A673 (cell line): ENCODE data around the gene SOX4. TPM values are rescaled to one million over a fixed set of nuclear protein-coding genes. Genes with fewer than 3 reads are reported as not detected.

Experiments used
- BruUV-seq: library from RNA; stranded (reverse); fragments of 400-500 nt; replicated peaks from 2 replicates; lab custom pipeline; 2021; lab: Mats Ljungman, UMichigan
- CTCF ChIA-PET: fragments of 300-600 bp; sonication (Branson Sonifier 250); formaldehyde crosslinking; loops from one replicate; lab custom pipeline; 2022; ENCODE audit warnings: antibody characterized with exemption; lab: Charles Lee
- POLR2A ChIA-PET: fragments of 300-600 bp; sonication (Branson Sonifier 250); formaldehyde crosslinking; loops from one replicate; lab custom pipeline; 2022; ENCODE audit warnings: antibody characterized with exemption; ENCODE audit not compliant: low non-redundant PET; lab: Charles Lee
- DNase-seq: peaks from one replicate; pipeline ENCODE4 v3.0.0-alpha.2; 2015; ENCODE audit warnings: low spot score
- H3K27ac ChIP-seq: fragments of 200-600 bp; sonication (generic); 2 replicates; pipeline ENCODE4 v1.5.1; 2016; ENCODE audit warnings: mixed run types, low read depth, mild to moderate bottlenecking, mixed read lengths, antibody characterized with exemption, low read length; ENCODE audit not compliant: poor library complexity, severe bottlenecking
- H3K27me3 ChIP-seq: fragments of 200-600 bp; sonication (generic); replicated peaks from 2 replicates; pipeline ENCODE4 v1.6.1; 2017; ENCODE audit warnings: mixed run types, low read depth, mild to moderate bottlenecking, mixed read lengths, antibody characterized with exemption, low read length; ENCODE audit not compliant: insufficient read depth, poor library complexity
- H3K36me3 ChIP-seq: fragments of 200-600 bp; sonication (generic); 2 replicates; pipeline ENCODE4 v1.6.1; 2016; ENCODE audit warnings: mixed run types, mild to moderate bottlenecking, mixed read lengths, antibody characterized with exemption, low read length; ENCODE audit not compliant: insufficient read depth, poor library complexity, severe bottlenecking
- H3K4me1 ChIP-seq: fragments of 200-600 bp; sonication (generic); 2 replicates; pipeline ENCODE4 v1.6.1; 2017; ENCODE audit warnings: mixed run types, mild to moderate bottlenecking, mixed read lengths, antibody characterized with exemption, low read length; ENCODE audit not compliant: insufficient read depth, poor library complexity, severe bottlenecking
- H3K4me3 ChIP-seq: fragments of 200-600 bp; sonication (generic); 2 replicates; pipeline ENCODE4 v1.5.1; 2016; ENCODE audit warnings: low read depth, mixed run types, mild to moderate bottlenecking, mixed read lengths, low read length; ENCODE audit not compliant: poor library complexity, severe bottlenecking
- H3K9me3 ChIP-seq: fragments of 200-600 bp; sonication (generic); 2 replicates; pipeline ENCODE4 v1.6.1; 2016; ENCODE audit warnings: mixed run types, low read depth, mild to moderate bottlenecking, mixed read lengths, antibody characterized with exemption, low read length; ENCODE audit not compliant: poor library complexity, severe bottlenecking
- CTCF ChIP-seq: fragments of 300-800, 200-600 bp; sonication (generic); conservative IDR thresholded peaks from 2 replicates; pipeline ENCODE4 v1.5.1; 2017; ENCODE audit warnings: low read depth, mild to moderate bottlenecking, antibody characterized with exemption, low read length, moderate library complexity, mixed read lengths
- EZH2 ChIP-seq: fragments of 200-600 bp; sonication (generic); IDR thresholded peaks from 2 replicates; pipeline ENCODE4 v1.6.1; 2017; ENCODE audit warnings: borderline replicate concordance, low read depth, mild to moderate bottlenecking, mixed read lengths, antibody characterized with exemption, low read length; ENCODE audit not compliant: poor library complexity, severe bottlenecking
- intact Hi-C: fragments of 100-400 bp; cut with micrococcal nuclease; formaldehyde crosslinking; loops from one replicate; pipeline ENCODE4 v1.10.0; 2022; ENCODE audit not compliant: unreplicated experiment
- total RNA-seq: library from RNA; stranded (reverse); gene quantifications from 2 replicates; pipeline ENCODE4 v1.2.3, GENCODE V29; 2021

Gene SOX4
- total RNA-seq, 1 experiment from 2014 or later = 59.4 TPM

- peaks cover 28% of the 10 kb centered on the region for H3K36me3 ChIP-seq
- CTCF ChIA-PET = no interaction called here
- no peaks in the 10 kb centered on the region for H3K27me3 ChIP-seq
- no peak overlapping the region for H3K27ac ChIP-seq
- POLR2A ChIA-PET = no interaction called here
- H3K9me3 ChIP-seq = no peaks in the 10 kb centered on the region
- DNase-seq = no peak
- intact Hi-C loops = loop anchor here (2.0 to 5.0 kb wide), 2 partner anchors 144 to 337 kb away; no protein-coding TSS in a partner anchor
- TF ChIP-seq EZH2 (no peak), CTCF (no peak)
- BruUV-seq = no TSS peak
- H3K4me1 ChIP-seq = peaks cover 20% of the 10 kb centered on the region
- H3K4me3 ChIP-seq = peak overlapping the region; percentile 86
Observed at GRCh38 chr6:21597801-21598673, 4.5 kb downstream of the SOX4 start.

GRCh38 chr6:21598674-21599023 lies 5.1 kb downstream of the SOX4 start:
- CTCF ChIA-PET = no interaction called here
- Histone ChIP-seq H3K27me3 (no peaks in the 10 kb centered on the region), H3K9me3 (no peaks in the 10 kb centered on the region), H3K36me3 (peaks cover 28% of the 10 kb centered on the region), H3K4me1 (peaks cover 26% of the 10 kb centered on the region), H3K27ac (no peak overlapping the region), H3K4me3 (peak overlapping the region; percentile 86)
- POLR2A ChIA-PET = no interaction called here
- TF ChIP-seq EZH2 = no peak
- TF ChIP-seq CTCF = no peak
- intact Hi-C loops = loop anchor here (5.0 kb wide), 1 partner anchor 144 kb away; no protein-coding TSS in a partner anchor
- no peak for DNase-seq
- no TSS peak for BruUV-seq

- H3K9me3 ChIP-seq = no peaks in the 10 kb centered on the region
- no peak for TF ChIP-seq EZH2
- TF ChIP-seq CTCF = no peak
- H3K4me1 ChIP-seq = peaks cover 28% of the 10 kb centered on the region
- CTCF ChIA-PET = no interaction called here
- intact Hi-C loops = loop anchor here (5.0 kb wide), 1 partner anchor 143 kb away; no protein-coding TSS in a partner anchor
- BruUV-seq = no TSS peak
- H3K36me3 ChIP-seq = peaks cover 28% of the 10 kb centered on the region
- H3K27ac ChIP-seq = no peak overlapping the region
- no peak overlapping the region for H3K4me3 ChIP-seq
- POLR2A ChIA-PET = no interaction called here
- no peaks in the 10 kb centered on the region for H3K27me3 ChIP-seq
- DNase-seq = no peak
Observed at GRCh38 chr6:21599051-21599696, 5.6 kb downstream of the SOX4 start.
